IgD-negative memory B cell (primary cell): ENCODE results near the gene AVEN. TPM values are rescaled to one million over a fixed set of nuclear protein-coding genes. Genes with fewer than 3 reads are reported as not detected.

ENCODE experiments used
- polyA plus RNA-seq: library from polyadenylated mRNA; unstranded; fragments of 300-500 nt; fragmentation: Illumina TruSeq; gene quantifications from one replicate; pipeline ENCODE4 v1.2.3, GENCODE V29; 2021

The AVEN gene
- polyA plus RNA-seq, 1 donor from 2014 or later: 2.4 TPM

Other genes with a start within 250 kb of the AVEN start
- not detected for gene CHRM5, start 70.7 kb downstream of the AVEN start, polyA plus RNA-seq
- 89.5 TPM for gene EMC7, start 62.7 kb upstream of the AVEN start, polyA plus RNA-seq
- gene PGBD4, start 62.9 kb upstream of the AVEN start, polyA plus RNA-seq: 0.71 TPM
- gene KATNBL1, start 170.9 kb upstream of the AVEN start, polyA plus RNA-seq: 51.6 TPM
- 156 TPM for gene EMC4, start 185.8 kb upstream of the AVEN start, polyA plus RNA-seq